Uterus (tissue), 4 donors: ENCODE results near the gene BICD1. TPM values are rescaled to one million over a fixed set of nuclear protein-coding genes. Genes with fewer than 3 reads are reported as not detected.

ENCODE experiments used
- DNase-seq, 2 donors: peaks; one replicate each; pipeline ENCODE4 v3.0.0-alpha.2; 2019 to 2020
- H3K27ac ChIP-seq, 2 donors: fragments of 200-600 bp; sonication (generic); 1 replicate in 1 of 2; 2 replicates in 1 of 2; pipeline ENCODE4 v1.5.1; 2016 to 2018
- H3K27me3 ChIP-seq, 2 donors: fragments of 200-600 bp; sonication (generic); one replicate each; pipeline ENCODE4 v1.5.1; 2018 to 2019; ENCODE audit warnings: control low read depth in 1 of 2
- H3K36me3 ChIP-seq, 2 donors: fragments of 200-600 bp; sonication (generic); one replicate each; pipeline ENCODE4 v1.5.1; 2019; ENCODE audit warnings: control low read depth in 1 of 2
- H3K4me1 ChIP-seq, 2 donors: fragments of 200-600 bp; sonication (generic); one replicate each; pipeline ENCODE4 v1.5.1; 2018 to 2019; ENCODE audit warnings: control low read depth in 1 of 2
- H3K4me3 ChIP-seq, 2 donors: fragments of 200-600 bp; sonication (generic); 1 replicate in 1 of 2; 2 replicates in 1 of 2; pipeline ENCODE4 v1.5.1; 2018 to 2019; ENCODE audit warnings: mild to moderate bottlenecking in 1 of 2
- H3K9me3 ChIP-seq, 2 donors: fragments of 200-600 bp; sonication (generic); one replicate each; pipeline ENCODE4 v1.5.1; 2019; ENCODE audit warnings: control low read depth in 1 of 2
- CTCF ChIP-seq, 4 experiments: fragments of 200-600 bp in 2 of 4; fragments of 450-650 bp in 2 of 4; sonication (generic) in 2 of 4; IDR thresholded peaks; one replicate each; pipeline ENCODE4 v1.5.1; 2016 to 2019; ENCODE audit warnings: antibody characterized with exemption in 4 of 4, mild to moderate bottlenecking in 2 of 4, moderate library complexity in 1 of 4
- POLR2A ChIP-seq, 2 donors: fragments of 450-650 bp; IDR thresholded peaks; one replicate each; pipeline ENCODE4 v1.6.1; 2016; ENCODE audit warnings: antibody characterized with exemption in 2 of 2, mild to moderate bottlenecking in 1 of 2, moderate library complexity in 1 of 2
- intact Hi-C: fragments of 100-400 bp; cut with DNase I; formaldehyde crosslinking; loops from one replicate; pipeline ENCODE4 v1.15.1; 2023; ENCODE audit warnings: low total_unique reads
- total RNA-seq, 4 donors: library from RNA; depleted of rRNA in 3 of 4; stranded (reverse); fragments of >200 nt in 3 of 4; gene quantifications; one replicate each; pipeline versions ENCODE4 v1.1.0 to v1.2.4, GENCODE V29; 2014 to 2023
- donor health status: DM: yes; HTN: yes; CAD: no.

Gene BICD1
- total RNA-seq, 4 donors from 2014 or later = 19.4 to 219 (median 40.9) TPM

- Histone ChIP-seq H3K4me1 (no peaks in the 10 kb centered on the region), H3K27me3 (no peaks in the 10 kb centered on the region), H3K27ac (no peak overlapping the region), H3K36me3 (no peaks in the 10 kb centered on the region), H3K4me3 (no peak overlapping the region), H3K9me3 (no peaks in the 10 kb centered on the region)
- intact Hi-C loops = no loop called here
- no peak for DNase-seq
- no peak for TF ChIP-seq CTCF (IDR thresholded peaks at IDR 0.05)
- TF ChIP-seq POLR2A (IDR thresholded peaks at IDR 0.05) = no peak
Observed at GRCh38 chr12:32292151-32292550, 185.5 kb downstream of the BICD1 start.

DNA sequence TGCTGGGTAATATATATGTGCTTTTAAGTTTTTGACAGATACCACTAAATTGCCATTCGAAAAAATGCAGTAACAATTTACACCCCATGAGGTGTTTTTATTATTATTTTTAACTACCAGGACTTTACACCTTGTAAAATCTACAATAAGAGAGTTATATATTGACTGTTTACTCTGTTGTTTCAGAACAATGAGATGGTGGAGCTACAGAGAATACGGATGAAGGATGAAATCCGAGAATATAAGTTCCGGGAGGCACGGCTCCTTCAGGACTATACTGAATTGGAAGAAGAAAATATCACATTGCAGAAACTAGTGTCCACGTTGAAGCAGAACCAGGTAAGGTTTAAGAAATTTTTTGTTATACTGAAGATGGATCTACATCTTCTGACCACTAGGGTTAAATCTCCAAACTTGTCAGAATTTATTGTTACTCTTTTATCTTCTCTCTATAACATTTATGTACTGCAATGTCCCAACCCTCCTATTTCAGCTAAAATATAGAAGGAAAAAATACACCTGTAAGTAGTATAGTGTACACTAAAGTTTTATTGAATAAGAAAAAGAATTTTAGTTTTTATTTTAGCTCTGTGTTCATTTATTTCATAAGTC, 187.3 kb downstream of the BICD1 start:
- TF ChIP-seq POLR2A (IDR thresholded peaks at IDR 0.05) (no peak), CTCF (IDR thresholded peaks at IDR 0.05) (no peak)
- no peaks in the 10 kb centered on the region for H3K27me3 ChIP-seq
- intact Hi-C loops = no loop called here

GRCh38 chr12:32296567-32296966, 189.9 kb downstream of the BICD1 start:
- no peaks in the 10 kb centered on the region for H3K9me3 ChIP-seq
- DNase-seq = no peak
- intact Hi-C loops = no loop called here

More for the DNA sequence above, 187.3 kb downstream of the BICD1 start:
- no peaks in the 10 kb centered on the region for H3K9me3 ChIP-seq
- H3K36me3 ChIP-seq = no peaks in the 10 kb centered on the region
- DNase-seq = no peak
- no peak overlapping the region for H3K4me3 ChIP-seq
- H3K27ac ChIP-seq = no peak overlapping the region
- H3K4me1 ChIP-seq = no peaks in the 10 kb centered on the region

DNA sequence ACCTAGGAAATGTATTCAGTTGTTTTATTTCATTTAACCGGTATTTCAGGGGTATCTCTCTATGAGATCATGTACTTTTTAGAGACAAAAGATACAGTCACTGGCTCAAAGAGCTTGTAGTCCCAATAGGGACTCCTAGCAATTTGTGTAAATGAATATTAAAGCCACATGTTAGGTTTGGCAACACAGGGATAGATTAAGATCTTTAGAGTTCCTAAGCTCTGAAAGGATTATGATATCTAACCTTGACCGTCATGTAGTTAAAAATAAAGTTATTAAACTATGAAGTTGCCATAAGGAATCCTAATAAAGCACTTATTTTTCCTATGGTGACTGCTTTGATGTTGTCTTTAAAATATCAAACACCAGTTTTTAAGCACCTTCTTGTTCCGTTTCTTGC, 192.3 kb downstream of the BICD1 start:
- intact Hi-C loops = no loop called here
- Histone ChIP-seq H3K4me1 (no peaks in the 10 kb centered on the region), H3K4me3 (no peak overlapping the region), H3K9me3 (no peaks in the 10 kb centered on the region), H3K36me3 (no peaks in the 10 kb centered on the region), H3K27ac (no peak overlapping the region), H3K27me3 (no peaks in the 10 kb centered on the region)
- DNase-seq = no peak
- TF ChIP-seq POLR2A (IDR thresholded peaks at IDR 0.05) = no peak
- TF ChIP-seq CTCF (IDR thresholded peaks at IDR 0.05) = no peak

More at GRCh38 chr12:32296567-32296966, 189.9 kb downstream of the BICD1 start:
- H3K27me3 ChIP-seq = no peaks in the 10 kb centered on the region
- no peaks in the 10 kb centered on the region for H3K36me3 ChIP-seq
- no peaks in the 10 kb centered on the region for H3K4me1 ChIP-seq
- H3K4me3 ChIP-seq = no peak overlapping the region
- TF ChIP-seq POLR2A (IDR thresholded peaks at IDR 0.05) = no peak
- TF ChIP-seq CTCF (IDR thresholded peaks at IDR 0.05) = no peak
- no peak overlapping the region for H3K27ac ChIP-seq

DNA sequence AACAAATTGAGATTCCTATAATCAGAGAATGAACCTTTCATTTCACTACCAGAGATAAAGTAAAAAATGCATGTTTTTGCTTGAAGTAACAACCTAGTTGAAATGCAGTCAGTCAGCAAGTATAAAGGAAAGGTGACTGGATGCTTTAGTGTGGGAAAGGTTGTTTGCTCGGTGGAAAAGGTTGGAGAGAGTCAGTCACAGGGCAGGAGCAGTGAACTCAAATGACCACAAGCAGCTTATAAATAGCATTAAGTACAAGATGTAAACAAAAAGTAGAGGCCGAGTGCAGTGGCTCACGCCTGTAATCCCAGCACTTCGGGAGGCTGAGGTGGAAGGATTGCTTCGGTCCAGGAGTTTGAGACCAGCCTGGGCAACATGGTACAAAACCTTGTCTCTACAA, 194.6 kb downstream of the BICD1 start:
- Histone ChIP-seq H3K9me3 (no peaks in the 10 kb centered on the region), H3K4me3 (no peak overlapping the region), H3K4me1 (no peaks in the 10 kb centered on the region), H3K27ac (no peak overlapping the region), H3K27me3 (no peaks in the 10 kb centered on the region), H3K36me3 (no peaks in the 10 kb centered on the region)
- TF ChIP-seq POLR2A (IDR thresholded peaks at IDR 0.05) (no peak), CTCF (IDR thresholded peaks at IDR 0.05) (no peak)
- intact Hi-C loops = loop anchor here (10.0 kb wide), 1 partner anchor 246 kb away; no protein-coding TSS in a partner anchor
- no peak for DNase-seq
